ELR (cell line): ENCODE results near the gene EFCAB8.

Experiments
- DNase-seq: peaks from one replicate; pipeline ENCODE4 v3.0.0-alpha.2; 2015; ENCODE audit warnings: low read depth

The EFCAB8 gene

DNA sequence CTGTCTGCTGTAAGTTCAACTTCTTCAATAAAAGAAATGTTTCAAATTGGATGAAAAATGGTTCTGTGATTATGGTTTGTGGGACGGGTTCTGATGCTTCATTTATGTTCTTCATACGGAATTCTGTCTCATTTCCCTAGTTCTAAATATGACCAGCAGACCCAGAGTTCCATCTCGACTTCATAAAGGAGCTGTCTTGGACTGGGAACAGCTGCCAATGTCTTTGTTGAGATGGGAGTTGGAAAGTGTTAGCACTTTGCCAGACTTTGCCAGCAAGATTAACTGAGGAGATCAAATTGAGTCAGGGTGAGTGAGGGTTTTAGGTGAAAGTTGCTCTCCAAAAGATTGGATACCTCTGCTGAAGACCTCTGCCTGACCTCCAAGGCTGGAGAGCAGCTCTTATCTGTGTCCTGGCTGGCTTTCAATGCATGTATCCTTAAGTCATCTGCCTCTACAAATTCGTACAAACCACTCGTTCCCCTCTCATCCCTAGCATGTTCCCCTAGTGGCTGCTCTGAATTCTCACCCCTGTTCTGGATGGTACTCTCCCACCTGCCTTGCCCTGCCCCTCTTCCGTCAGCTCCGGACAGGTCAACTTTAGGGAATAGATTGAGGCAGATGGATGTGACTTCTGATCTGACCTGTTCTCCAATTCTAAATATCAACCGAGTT lies at the start of gene EFCAB8:
Gene EFCAB8, plus strand, starts transcription at position 223 of the 672 bp plus-strand sequence. CDS start 4,870 bp downstream, outside the sequence.
- DNase-seq = no peak

- no peak for DNase-seq
These were observed 48.8 kb upstream of the EFCAB8 start for GRCh38 chr20:32809907-32810306.

- DNase-seq = no peak
These were observed 47.8 kb upstream of the EFCAB8 start for GRCh38 chr20:32810941-32811340.

DNA sequence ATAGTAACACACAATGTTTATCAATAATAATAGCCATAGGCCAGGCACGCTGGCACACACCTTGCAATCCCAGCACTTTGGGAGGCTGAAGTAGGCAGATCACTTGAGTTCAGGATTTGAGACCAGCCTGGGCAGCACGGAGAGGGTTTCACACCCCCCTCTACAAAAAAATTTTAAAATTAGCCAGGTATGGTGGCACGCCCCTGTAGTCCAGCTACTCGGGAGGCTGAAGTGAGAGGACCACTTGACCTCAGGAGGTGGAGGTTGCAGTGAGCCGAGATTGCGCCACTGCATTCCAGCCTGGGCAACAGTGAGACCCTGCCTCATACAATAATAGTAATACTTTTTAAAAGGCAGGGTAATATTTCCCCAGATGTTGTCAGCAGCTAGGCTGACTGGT lies 46.8 kb upstream of the EFCAB8 start:
- no peak for DNase-seq

GRCh38 chr20:32819992-32820697 lies 38.6 kb upstream of the EFCAB8 start:
- DNase-seq = peak; percentile 71

DNA sequence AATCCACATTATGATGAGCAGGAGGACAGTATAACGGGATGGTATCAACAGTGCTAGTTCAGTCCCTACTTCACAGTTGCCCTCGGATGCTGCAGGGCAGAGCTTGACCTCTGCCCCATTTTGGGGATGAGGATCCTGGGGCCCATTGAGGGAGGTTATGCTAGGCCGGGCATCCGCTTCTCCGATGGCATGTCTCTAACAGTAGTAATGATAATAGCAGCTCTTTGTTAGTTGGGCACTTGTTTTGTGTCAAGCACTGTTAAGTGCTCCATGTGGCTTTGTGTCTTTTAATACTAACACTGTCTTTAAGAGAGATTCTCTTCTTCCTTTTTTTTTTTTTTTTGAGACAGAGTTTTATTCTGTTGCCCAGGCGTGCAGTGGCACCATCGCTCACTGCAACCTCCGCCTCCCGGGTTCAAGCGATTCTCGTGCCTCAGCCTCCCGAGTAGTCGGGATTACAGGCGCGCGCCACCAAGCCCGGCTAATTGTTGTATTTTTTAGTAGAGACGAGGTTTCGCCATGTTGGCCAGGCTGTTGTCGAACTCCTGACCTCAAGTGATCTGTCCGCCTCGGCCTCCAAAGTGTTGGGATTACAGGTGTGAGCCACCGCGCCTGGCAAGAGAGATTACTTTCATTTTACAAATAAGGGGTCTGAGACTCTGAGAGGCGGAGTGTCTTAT lies 37.9 kb upstream of the EFCAB8 start:
- DNase-seq = no peak

- no peak for DNase-seq
These were observed 36.5 kb upstream of the EFCAB8 start for GRCh38 chr20:32822225-32822624.

GRCh38 chr20:32823078-32823477 lies 35.6 kb upstream of the EFCAB8 start:
- DNase-seq = peak; percentile 91

DNA sequence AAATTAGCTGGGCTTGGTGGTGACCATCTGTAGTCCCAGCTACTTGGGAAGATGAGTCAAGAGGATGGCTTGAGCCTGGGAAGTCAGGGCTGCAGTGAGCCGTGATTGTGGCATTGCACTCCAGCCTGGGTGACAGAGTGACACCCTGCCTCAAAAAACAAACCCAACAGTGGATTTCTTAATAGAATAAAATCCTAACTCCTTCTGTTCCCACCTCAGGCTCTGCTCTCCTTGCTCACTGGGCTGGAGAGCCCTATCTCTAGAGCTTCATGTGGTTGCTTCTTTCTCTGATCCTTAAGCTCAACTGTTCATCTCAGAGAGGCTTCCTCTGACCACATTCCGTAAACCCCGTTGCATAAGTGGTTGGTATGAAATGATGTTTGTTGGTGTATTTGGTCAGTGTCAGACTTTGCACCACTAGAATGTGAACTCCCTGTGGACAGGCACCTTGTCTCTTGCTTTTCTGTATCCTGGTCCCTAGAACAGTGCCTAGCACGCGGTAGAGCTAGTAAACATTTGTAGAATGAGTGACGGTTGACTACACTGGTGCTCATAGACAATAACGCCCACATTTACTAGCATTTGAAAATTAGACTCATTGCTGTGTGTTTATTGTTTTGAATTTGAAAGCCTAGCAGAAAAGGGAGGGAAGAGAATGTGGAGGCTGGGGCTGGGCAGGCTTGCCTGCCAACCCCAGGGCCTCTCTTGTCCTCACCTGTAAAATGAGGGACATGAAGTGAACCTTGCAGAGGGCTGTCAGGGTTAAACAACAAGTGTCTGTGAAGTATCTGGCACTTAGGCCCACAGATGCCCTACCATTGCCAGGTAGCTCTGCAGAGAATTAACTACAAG lies 34.8 kb upstream of the EFCAB8 start:
- DNase-seq = peak; percentile 33

DNA sequence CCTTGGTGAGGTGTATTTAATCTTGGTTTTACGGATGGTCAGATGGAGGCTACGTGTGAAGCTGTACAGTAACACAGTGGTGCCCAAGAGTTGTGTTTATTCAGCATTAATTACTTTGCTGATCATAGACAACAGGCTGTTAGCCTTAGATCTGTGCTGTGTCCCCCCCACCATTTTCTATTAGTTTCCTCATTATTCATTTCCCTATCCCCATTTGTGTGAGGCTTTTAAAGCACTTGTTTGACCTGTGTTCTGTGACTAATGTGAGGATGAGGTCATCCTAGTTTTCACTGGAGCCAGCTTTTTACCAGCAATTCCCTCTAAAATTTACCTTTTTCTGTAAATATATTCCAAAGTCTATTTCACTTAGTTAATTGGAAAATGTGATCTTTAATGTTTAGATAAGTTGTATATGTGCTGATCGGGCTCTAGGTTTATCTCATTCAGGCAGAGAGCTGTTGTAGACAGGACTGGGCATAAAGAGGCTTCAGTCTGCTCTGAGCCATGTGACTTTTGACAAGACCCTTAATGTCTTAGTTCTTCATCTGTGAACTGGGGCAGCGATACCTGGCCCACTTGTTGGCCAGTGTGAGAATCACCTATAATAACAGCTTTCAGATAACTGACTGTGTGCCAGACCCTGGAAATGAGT lies 30.6 kb upstream of the EFCAB8 start:
- peak; percentile 66 for DNase-seq

DNA sequence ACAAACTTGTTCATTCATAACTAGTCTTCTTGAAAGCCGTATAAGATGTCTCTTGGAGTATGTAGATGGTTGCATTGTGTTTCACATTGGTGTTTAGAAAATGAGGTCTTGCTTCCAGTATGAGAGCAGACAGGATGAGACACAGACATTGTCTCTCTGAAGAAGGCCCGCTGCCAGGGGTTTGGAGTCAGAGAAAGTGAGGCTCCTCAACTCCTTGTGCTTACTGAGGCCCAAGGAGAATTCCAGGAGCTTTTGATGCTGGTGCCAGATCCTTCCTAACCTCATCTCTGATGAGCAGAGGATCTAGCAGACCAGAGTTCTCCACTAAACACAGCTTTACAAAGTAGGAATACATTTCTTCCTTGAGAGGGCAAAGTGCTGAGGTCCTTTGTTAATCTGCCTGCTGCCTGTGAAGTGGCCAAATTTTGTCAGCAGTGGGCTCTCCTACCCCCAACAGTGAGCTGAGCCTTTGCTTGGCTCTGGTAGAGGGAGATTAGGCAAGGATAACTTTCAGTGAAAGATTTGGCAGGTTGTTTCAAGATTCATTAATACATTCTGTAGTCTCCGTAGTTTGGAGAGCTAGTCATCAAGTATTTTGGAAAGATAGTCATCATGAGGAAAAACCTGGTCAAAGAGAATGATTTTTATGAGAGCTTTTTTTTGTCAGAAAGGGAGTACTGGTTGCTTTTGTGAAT lies 29.3 kb upstream of the EFCAB8 start:
- DNase-seq = no peak

- DNase-seq = no peak
These were observed 28.3 kb upstream of the EFCAB8 start for GRCh38 chr20:32830437-32830836.

DNA sequence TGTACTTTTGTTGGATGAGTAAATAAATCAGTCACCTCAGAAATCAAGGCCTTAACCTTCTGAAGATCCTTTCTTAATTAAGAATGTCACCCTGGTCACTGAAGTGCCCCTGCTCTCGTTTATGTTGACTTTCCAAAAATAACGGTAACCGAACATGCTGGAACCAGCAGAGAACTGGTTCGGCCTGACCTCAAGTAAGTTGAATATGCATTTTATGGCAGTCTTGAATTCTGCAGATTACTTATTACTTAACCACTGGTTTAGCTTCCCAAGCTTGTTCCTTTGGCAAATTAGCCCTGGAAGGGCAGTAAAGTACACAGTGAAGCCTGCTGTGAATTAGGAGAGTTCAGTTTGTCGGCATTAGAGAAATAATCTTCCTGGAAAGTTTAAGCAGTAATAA lies 26.7 kb upstream of the EFCAB8 start:
- DNase-seq = no peak

DNA sequence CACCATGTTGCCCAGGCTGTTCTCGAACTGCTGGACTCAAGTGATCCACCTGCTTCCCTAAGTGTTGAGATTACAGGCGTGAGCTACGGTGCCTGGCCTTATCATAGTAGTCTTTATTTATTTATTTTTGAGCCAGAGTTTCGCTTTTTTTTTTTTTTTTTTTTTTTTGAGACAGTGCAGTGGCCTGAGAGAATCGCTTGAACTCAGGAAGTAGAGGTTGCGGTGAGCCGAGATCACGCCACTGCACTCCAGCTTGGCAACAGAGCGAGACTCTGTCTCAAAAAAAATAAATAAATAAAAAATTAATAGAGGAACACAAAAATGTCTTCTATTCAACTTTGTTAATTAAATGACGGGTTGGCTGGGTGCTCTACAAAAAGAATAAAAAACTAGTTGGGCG lies 26.1 kb upstream of the EFCAB8 start:
- DNase-seq = no peak

- no peak for DNase-seq
These were observed 23.8 kb upstream of the EFCAB8 start for GRCh38 chr20:32834972-32835371.

- DNase-seq = no peak
These were observed 21.6 kb upstream of the EFCAB8 start for GRCh38 chr20:32837157-32837556.

GRCh38 chr20:32839227-32839981 lies 19.3 kb upstream of the EFCAB8 start:
- no peak for DNase-seq

- no peak for DNase-seq
These were observed 18.8 kb upstream of the EFCAB8 start for GRCh38 chr20:32839982-32840285.

GRCh38 chr20:32841174-32841573 lies 17.5 kb upstream of the EFCAB8 start:
- no peak for DNase-seq

- DNase-seq = no peak
These were observed 17.1 kb upstream of the EFCAB8 start for GRCh38 chr20:32841632-32842031.
